ENCODE data around the gene FOXI2. TPM values are rescaled to one million over a fixed set of nuclear protein-coding genes. Genes with fewer than 3 reads are reported as not detected.

The FOXI2 gene
- total RNA-seq, 1 experiment from 2014 or later = not detected

GRCh38 chr10:127715249-127715648 lies 21.7 kb upstream of the FOXI2 start:
- Mint-ChIP-seq H3K9me3 (ENCODE audit: unreplicated experiment) (no peaks in the 10 kb centered on the region), H3K4me1 (ENCODE audit: insufficient read depth, unreplicated experiment) (no peaks in the 10 kb centered on the region), H3K4me3 (ENCODE audit: unreplicated experiment) (no peak overlapping the region), H3K27me3 (ENCODE audit: insufficient read depth, unreplicated experiment) (peaks cover 22% of the 10 kb centered on the region), H3K36me3 (ENCODE audit: insufficient read depth, unreplicated experiment) (no peaks in the 10 kb centered on the region), H3K27ac (ENCODE audit: low read depth, unreplicated experiment) (no peak overlapping the region)
- no peak for TF ChIP-seq CTCF (IDR thresholded peaks at IDR 0.05; ENCODE audit: unreplicated experiment)
- BruUV-seq (replicated peaks) = no TSS peak
- DNase-seq (ENCODE audit: unreplicated experiment) = no peak
- CTCF ChIA-PET = interaction anchor here (0.5 to 3.6 kb wide), 24 partner anchors 8 to 1244 kb away, joined by 3 to 42 read pairs (median 3); no protein-coding TSS in a partner anchor
- intact Hi-C loops (cut with micrococcal nuclease) = loop anchor here (1.0 to 5.0 kb wide), 3 partner anchors 97 to 192 kb away; partner anchors contain the start of gene PTPRE
- POLR2A ChIA-PET = no interaction called here

GRCh38 chr10:127715782-127716378 lies 21.1 kb upstream of the FOXI2 start:
- peak; percentile 11 for TF ChIP-seq CTCF (IDR thresholded peaks at IDR 0.05; ENCODE audit: unreplicated experiment)
- Mint-ChIP-seq H3K4me1 (ENCODE audit: insufficient read depth, unreplicated experiment) (no peaks in the 10 kb centered on the region), H3K4me3 (ENCODE audit: unreplicated experiment) (no peak overlapping the region), H3K9me3 (ENCODE audit: unreplicated experiment) (no peaks in the 10 kb centered on the region), H3K27me3 (ENCODE audit: insufficient read depth, unreplicated experiment) (peaks cover 22% of the 10 kb centered on the region), H3K27ac (ENCODE audit: low read depth, unreplicated experiment) (no peak overlapping the region), H3K36me3 (ENCODE audit: insufficient read depth, unreplicated experiment) (no peaks in the 10 kb centered on the region)
- intact Hi-C loops (cut with micrococcal nuclease) = loop anchor here (1.0 to 5.0 kb wide), 4 partner anchors 96 to 353 kb away; partner anchors contain the start of gene PTPRE
- BruUV-seq (replicated peaks) = no TSS peak
- peak; percentile 37 for DNase-seq (ENCODE audit: unreplicated experiment)
- POLR2A ChIA-PET = no interaction called here
- CTCF ChIA-PET = interaction anchor here (0.5 to 3.6 kb wide), 24 partner anchors 8 to 1451 kb away, joined by 3 to 42 read pairs (median 3); no protein-coding TSS in a partner anchor

- no peak for DNase-seq (ENCODE audit: unreplicated experiment)
- Mint-ChIP-seq H3K4me1 (ENCODE audit: insufficient read depth, unreplicated experiment) (no peaks in the 10 kb centered on the region), H3K36me3 (ENCODE audit: insufficient read depth, unreplicated experiment) (no peaks in the 10 kb centered on the region), H3K9me3 (ENCODE audit: unreplicated experiment) (no peaks in the 10 kb centered on the region), H3K27me3 (ENCODE audit: insufficient read depth, unreplicated experiment) (peaks cover 43% of the 10 kb centered on the region), H3K27ac (ENCODE audit: low read depth, unreplicated experiment) (no peak overlapping the region), H3K4me3 (ENCODE audit: unreplicated experiment) (no peak overlapping the region)
- ChIA-PET CTCF (interaction anchor here (0.6 to 1.9 kb wide), 5 partner anchors 134 to 429 kb away, joined by 3 to 12 read pairs (median 3); no protein-coding TSS in a partner anchor), POLR2A (no interaction called here)
- intact Hi-C loops (cut with micrococcal nuclease) = no loop called here
- BruUV-seq (replicated peaks) = no TSS peak
- no peak for TF ChIP-seq CTCF (IDR thresholded peaks at IDR 0.05; ENCODE audit: unreplicated experiment)
Measured at GRCh38 chr10:127720142-127720541, 16.8 kb upstream of the FOXI2 start.

GRCh38 chr10:127720903-127721302 lies 16.1 kb upstream of the FOXI2 start:
- Mint-ChIP-seq H3K36me3 (ENCODE audit: insufficient read depth, unreplicated experiment) (no peaks in the 10 kb centered on the region), H3K27me3 (ENCODE audit: insufficient read depth, unreplicated experiment) (peaks cover 50% of the 10 kb centered on the region), H3K4me1 (ENCODE audit: insufficient read depth, unreplicated experiment) (no peaks in the 10 kb centered on the region), H3K4me3 (ENCODE audit: unreplicated experiment) (no peak overlapping the region), H3K27ac (ENCODE audit: low read depth, unreplicated experiment) (no peak overlapping the region), H3K9me3 (ENCODE audit: unreplicated experiment) (no peaks in the 10 kb centered on the region)
- no peak for DNase-seq (ENCODE audit: unreplicated experiment)
- CTCF ChIA-PET = interaction anchor here (1.0 kb wide), 1 partner anchor 207 kb away, joined by 3 read pairs; no protein-coding TSS in a partner anchor
- POLR2A ChIA-PET = no interaction called here
- TF ChIP-seq CTCF (IDR thresholded peaks at IDR 0.05; ENCODE audit: unreplicated experiment) = no peak
- no TSS peak for BruUV-seq (replicated peaks)
- intact Hi-C loops (cut with micrococcal nuclease) = no loop called here

Measured in MCF 10A (cell line).